ENCODE data around the gene TSPEAR. TPM values are rescaled to one million over a fixed set of nuclear protein-coding genes. Genes with fewer than 3 reads are reported as not detected.
"Not testable (repeated sequence)": the region's sequence is repeated elsewhere in the genome, so short reads cannot be mapped to it uniquely, and the experiment has no call there.

The TSPEAR gene
- total and polyA plus RNA-seq, 9 of the 15 experiments (the other 6 are each of a cell fraction or from before 2014, with no cell fraction given): not detected

DNA sequence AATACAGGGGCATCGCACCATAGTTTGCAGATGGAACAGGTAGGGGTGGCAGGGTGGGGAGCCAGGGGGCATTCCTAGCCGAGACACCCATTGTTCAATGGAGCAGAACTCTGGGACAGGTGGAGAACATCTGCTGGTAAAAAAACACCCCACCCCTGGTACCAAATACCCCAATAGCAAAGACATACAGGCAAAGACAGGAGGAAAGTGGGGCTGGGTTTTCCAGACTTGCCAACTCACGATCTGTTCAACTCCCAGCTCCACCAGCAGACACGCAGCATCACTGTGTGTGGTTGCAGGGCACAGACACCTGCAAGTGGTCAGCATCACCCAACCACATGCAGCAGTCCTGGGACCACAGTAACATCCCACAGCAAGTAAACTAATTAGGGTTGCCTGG lies 99.8 kb downstream of the TSPEAR start:
- Histone ChIP-seq H2AFZ (ENCODE audit: low read depth, low read length) (no peak overlapping the region), H3K27me3 (ENCODE audit: control insufficient read depth in 2 of 2, insufficient read depth in 2 of 2, low read length in 2 of 2) (peaks cover 14 to 37% of the 10 kb centered on the region in 2 experiments; a peak in 4 of 5 replicates), H3K9me3 (replicated peaks; ENCODE audit: control insufficient read depth, insufficient read depth, low read depth, low read length) (no peaks in the 10 kb centered on the region; the same call in none of the 2 replicates), H3K4me2 (ENCODE audit: insufficient read depth, low read length) (no peak overlapping the region), H3K9ac (ENCODE audit: insufficient read depth in 1 of 2, low read depth in 2 of 2, low read length in 2 of 2) (no peak overlapping the region), H3K4me1 (replicated peaks in 1 of 2; ENCODE audit: control insufficient read depth in 2 of 2, insufficient read depth in 2 of 2, low read length in 2 of 2) (peaks cover 0 to 10% of the 10 kb centered on the region in 2 experiments; a peak in 2 of 5 replicates), H3K4me3 (no peak overlapping the region), H3K36me3 (ENCODE audit: control insufficient read depth, insufficient read depth, low read length) (no peaks in the 10 kb centered on the region), H3K27ac (ENCODE audit: extremely low read depth, low read depth, low read length) (no peak overlapping the region), H4K20me1 (replicated peaks; ENCODE audit: control insufficient read depth, insufficient read depth, low read length) (no peaks in the 10 kb centered on the region), H3K9me1 (ENCODE audit: control insufficient read depth, insufficient read depth, low read length) (peaks cover 3% of the 10 kb centered on the region), H3K79me2 (ENCODE audit: control insufficient read depth, insufficient read depth, low read length) (no peaks in the 10 kb centered on the region)
- ChIA-PET POLR2A (interaction anchor here (0.7 kb wide), 1 partner anchor 27 kb away, joined by 3 read pairs; no protein-coding TSS in a partner anchor), CTCF (ENCODE audit: low intra/inter-chr PET ratio) (no interaction called here)
- intact Hi-C loops (cut with micrococcal nuclease): no loop called here
- WGBS (ENCODE audit: insufficient coverage, low coverage, missing lambda C conversion rate): 2% methylated on average over 4 of the region's 4 CpGs
- FAIRE-seq (no peak), ATAC-seq (no peak), DNase-seq (ENCODE audit: extremely low read depth in 1 of 4, low spot score in 3 of 4) (no peak)
- in situ Hi-C loops (cut with MboI): no loop called here
- TF ChIP-seq ZNF282 (CRISPR knock-in tag; IDR thresholded peaks at IDR 0.05) (no peak), ZNF707 (CRISPR knock-in tag; conservative IDR thresholded peaks at IDR 0.05) (peak; percentile 92), ZNF444 (CRISPR knock-in tag; IDR thresholded peaks at IDR 0.05) (no peak), ZNF778 (CRISPR knock-in tag; IDR thresholded peaks at IDR 0.05) (no peak)
- no TSS peak for BruUV-seq (replicated peaks)

- H3K9me1 ChIP-seq (ENCODE audit: control insufficient read depth, insufficient read depth, low read length); H2AFZ ChIP-seq (ENCODE audit: low read depth, low read length); H4K20me1 ChIP-seq (replicated peaks; ENCODE audit: control insufficient read depth, insufficient read depth, low read length); H3K4me2 ChIP-seq (ENCODE audit: insufficient read depth, low read length); BruUV-seq (replicated peaks); H3K9me3 ChIP-seq (replicated peaks; ENCODE audit: control insufficient read depth, insufficient read depth, low read depth, low read length); intact Hi-C loops (cut with micrococcal nuclease); H3K79me2 ChIP-seq (ENCODE audit: control insufficient read depth, insufficient read depth, low read length); ATAC-seq; H3K36me3 ChIP-seq (ENCODE audit: control insufficient read depth, insufficient read depth, low read length); H3K27ac ChIP-seq (ENCODE audit: extremely low read depth, low read depth, low read length); CTCF ChIA-PET (ENCODE audit: low intra/inter-chr PET ratio); DNase-seq (ENCODE audit: extremely low read depth in 1 of 4, low spot score in 3 of 4); H3K4me3 ChIP-seq; FAIRE-seq; H3K9ac ChIP-seq (ENCODE audit: insufficient read depth in 1 of 2, low read depth in 2 of 2, low read length in 2 of 2); in situ Hi-C loops (cut with MboI): not testable (repeated sequence)
- WGBS (ENCODE audit: insufficient coverage, low coverage, missing lambda C conversion rate): 3% methylated on average over 7 of the region's 7 CpGs
- peaks cover 0 to 10% of the 10 kb centered on the region in 2 experiments; a peak in 2 of 5 replicates for H3K4me1 ChIP-seq (replicated peaks in 1 of 2; ENCODE audit: control insufficient read depth in 2 of 2, insufficient read depth in 2 of 2, low read length in 2 of 2)
- 0 out of 2 replicates have a peak, but pooled peaks have one; percentile 58 for TF ChIP-seq TRIM28 (IDR thresholded peaks at IDR 0.05)
- POLR2A ChIA-PET: interaction anchor here (0.6 kb wide), 1 partner anchor 119 kb away, joined by 3 read pairs; no protein-coding TSS in a partner anchor
- peaks cover 12 to 26% of the 10 kb centered on the region in 2 experiments; a peak in 4 of 5 replicates for H3K27me3 ChIP-seq (ENCODE audit: control insufficient read depth in 2 of 2, insufficient read depth in 2 of 2, low read length in 2 of 2)
Measured at GRCh38 chr21:44610157-44610843, 101.1 kb downstream of the TSPEAR start.
